Choroid plexus epithelial cell (primary cell): ENCODE results near the gene CABP4.
A peak's percentile ranks its signal among the peaks of the same experiment; 100 is the strongest.

Experiments
- DNase-seq: peaks from one replicate; pipeline ENCODE4 v3.0.0-alpha.2; 2010; ENCODE audit warnings: low read depth
- H3K4me3 ChIP-seq: 2 replicates; pipeline ENCODE4 v1.5.1; 2011; ENCODE audit warnings: low read depth, mild to moderate bottlenecking, control low read depth, low read length, moderate library complexity
- TF ChIP-seq, protein P1 (sequence below): conservative IDR thresholded peaks from 2 replicates; pipeline ENCODE4 v1.5.1; 2011; ENCODE audit warnings: low read depth, mild to moderate bottlenecking, control low read depth, inconsistent platforms, low read length, moderate library complexity

CABP4 gene

DNA sequence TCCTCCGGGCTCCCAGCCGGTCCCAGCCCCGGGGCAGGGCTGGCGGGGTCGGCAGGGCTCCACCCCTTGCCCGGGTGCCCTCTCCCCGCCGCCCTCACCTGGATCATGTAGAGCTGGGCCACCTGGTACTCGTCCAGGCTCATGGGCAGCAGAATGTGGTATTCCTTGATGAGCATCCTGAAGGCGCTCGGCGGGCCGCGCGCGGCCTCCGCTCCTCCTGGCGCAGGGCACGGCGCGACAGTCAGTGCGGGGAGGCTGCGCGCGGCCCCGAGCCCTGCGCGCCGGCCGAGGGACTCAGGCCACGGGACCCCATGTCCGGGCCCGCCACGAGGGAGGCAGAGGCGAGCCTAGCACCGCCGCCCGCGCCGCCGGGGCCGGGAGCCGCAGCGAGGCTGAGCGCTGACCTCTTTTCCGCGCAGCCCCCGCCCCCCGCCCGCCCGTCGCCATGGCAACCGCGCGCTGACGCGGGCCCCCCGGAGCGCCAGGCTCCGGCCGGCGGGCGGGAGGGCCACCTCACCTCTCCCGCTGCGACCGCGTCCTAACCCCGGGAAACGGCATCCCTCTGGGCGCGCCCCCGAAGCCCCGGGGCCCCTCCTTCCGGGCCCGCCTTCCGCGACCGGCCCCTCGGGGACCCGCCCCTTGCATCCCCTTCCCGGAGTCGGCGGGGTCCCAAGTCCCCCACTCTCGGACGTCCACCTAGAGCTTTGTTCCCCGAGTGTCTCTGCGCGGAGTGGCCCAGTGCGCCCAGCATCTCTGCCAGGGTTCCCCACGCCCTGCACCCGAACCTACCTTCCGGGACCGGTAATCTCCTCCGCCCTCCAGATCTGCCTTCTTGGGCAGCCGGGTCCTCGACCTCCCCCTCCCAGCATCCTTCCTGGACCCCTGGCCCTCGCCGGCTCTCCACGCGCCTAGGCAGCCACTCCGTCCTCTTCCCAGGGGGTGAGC, 49.1 kb downstream of the CABP4 start:
- peak; percentile 52 for DNase-seq
- TF ChIP-seq, protein P1, sequence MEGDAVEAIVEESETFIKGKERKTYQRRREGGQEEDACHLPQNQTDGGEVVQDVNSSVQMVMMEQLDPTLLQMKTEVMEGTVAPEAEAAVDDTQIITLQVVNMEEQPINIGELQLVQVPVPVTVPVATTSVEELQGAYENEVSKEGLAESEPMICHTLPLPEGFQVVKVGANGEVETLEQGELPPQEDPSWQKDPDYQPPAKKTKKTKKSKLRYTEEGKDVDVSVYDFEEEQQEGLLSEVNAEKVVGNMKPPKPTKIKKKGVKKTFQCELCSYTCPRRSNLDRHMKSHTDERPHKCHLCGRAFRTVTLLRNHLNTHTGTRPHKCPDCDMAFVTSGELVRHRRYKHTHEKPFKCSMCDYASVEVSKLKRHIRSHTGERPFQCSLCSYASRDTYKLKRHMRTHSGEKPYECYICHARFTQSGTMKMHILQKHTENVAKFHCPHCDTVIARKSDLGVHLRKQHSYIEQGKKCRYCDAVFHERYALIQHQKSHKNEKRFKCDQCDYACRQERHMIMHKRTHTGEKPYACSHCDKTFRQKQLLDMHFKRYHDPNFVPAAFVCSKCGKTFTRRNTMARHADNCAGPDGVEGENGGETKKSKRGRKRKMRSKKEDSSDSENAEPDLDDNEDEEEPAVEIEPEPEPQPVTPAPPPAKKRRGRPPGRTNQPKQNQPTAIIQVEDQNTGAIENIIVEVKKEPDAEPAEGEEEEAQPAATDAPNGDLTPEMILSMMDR = no peak
- peak overlapping the region; percentile 78 for H3K4me3 ChIP-seq

GRCh38 chr11:67504950-67505581, 49.9 kb downstream of the CABP4 start, which contains the start of gene PITPNM1:
PITPNM1 (minus strand) TSS chr11:67505363; CDS start chr11:67504180, 1,183 bp downstream.
- peak within 1 kb of the TSS; percentile 78 for H3K4me3 ChIP-seq
- TF ChIP-seq, protein P1 = no peak
- DNase-seq = peak; percentile 58

DNA sequence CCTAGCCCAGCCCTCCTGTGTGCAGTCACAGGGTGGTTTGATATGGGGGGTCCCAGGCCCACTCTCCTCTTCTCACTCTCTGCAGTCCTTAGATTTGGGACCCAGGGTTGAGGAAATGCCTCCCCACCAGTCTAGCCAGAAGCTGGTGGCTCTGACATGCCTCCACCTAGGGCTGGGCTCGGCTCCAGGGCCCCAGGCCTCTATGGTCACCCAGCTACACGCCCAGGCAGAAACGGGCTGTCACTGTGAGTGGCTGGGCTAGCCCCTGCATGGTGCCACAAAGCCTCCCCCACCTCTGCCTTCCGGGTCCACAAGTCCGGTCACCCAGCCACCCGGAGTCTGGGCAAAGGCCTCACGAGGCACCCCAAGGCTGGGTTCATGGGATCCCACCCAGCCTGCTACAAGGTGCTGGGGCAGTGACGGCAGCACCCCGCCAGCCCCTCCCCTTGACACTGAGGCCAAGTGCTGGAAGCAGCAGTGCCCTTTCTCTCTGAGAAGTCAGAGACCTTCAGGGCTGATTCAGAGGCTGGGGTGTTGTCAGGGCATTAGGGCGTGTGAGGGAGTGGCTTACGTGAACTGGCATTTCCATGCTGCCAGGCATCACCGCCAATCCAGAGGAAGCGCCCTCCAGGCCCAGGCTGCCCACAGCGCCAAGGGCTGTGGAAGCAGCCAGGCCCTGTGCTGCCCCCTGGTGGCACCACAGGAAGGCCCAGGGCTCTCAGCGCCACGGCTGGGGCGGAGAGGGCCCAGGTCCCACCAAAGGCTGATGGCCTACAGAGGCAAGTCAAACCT, 50.6 kb downstream of the CABP4 start:
- TF ChIP-seq, protein P1 = peak; percentile 95
- H3K4me3 ChIP-seq = peak overlapping the region; percentile 78
- DNase-seq = peak; percentile 83

DNA sequence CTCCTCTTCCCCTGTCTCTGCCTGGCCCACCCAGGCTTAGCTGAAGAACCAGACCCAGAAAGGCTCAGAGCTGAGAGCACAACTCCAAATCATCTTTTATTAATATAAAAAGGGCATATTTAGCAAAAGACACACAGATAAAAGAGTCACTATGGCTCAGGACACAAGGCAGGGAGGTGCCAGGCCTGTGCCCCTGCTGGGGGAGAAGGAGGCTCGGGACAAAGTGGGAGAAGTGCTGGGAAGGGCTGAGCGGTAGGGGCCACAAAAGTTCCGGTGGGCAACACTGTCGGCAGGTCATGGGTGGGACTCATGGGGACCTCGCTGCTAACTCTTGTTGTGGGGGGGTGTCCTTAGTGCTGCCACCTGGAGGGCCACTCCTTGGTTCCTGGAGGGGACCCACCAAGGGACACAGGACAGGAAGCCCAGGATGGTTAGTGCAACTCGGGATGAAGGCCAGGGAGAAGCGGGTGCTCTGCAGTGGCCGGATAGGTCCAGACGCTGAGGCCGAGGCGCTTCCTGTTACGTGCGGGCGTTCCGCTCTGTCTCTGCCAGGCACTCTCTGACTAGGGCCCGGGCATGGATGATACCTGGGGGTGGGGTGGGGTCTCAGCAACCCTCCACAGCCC, 51.4 kb downstream of the CABP4 start:
- DNase-seq = no peak
- no peak overlapping the region for H3K4me3 ChIP-seq
- TF ChIP-seq, protein P1 = no peak

GRCh38 chr11:67507242-67507863, 52.2 kb downstream of the CABP4 start:
- TF ChIP-seq, protein P1 = no peak
- H3K4me3 ChIP-seq = peak overlapping the region; percentile 78
- DNase-seq = peak; percentile 79
